GM13977 (cell line): Measurements from ENCODE around the gene ZNF793.

Experiments
- DNase-seq: peaks from one replicate; pipeline ENCODE4 v3.0.0; 2012; ENCODE audit warnings: low spot score
- in situ Hi-C: fragments of 300-500 bp; cut with MboI; formaldehyde crosslinking; loops from one replicate; pipeline ENCODE4 v1.12.0; 2022; ENCODE audit warnings: low sequenced_read_pairs, low pct_unique_long_range_greater_than_20kb, mixed read lengths, inconsistent platforms; ENCODE audit not compliant: unreplicated experiment
- TF ChIP-seq, protein P1 (sequence below): IDR thresholded peaks from 2 replicates; pipeline ENCODE4 v1.5.1; 2012; ENCODE audit warnings: mild to moderate bottlenecking, control low read depth; ENCODE audit not compliant: insufficient read depth; ENCODE audit errors: extremely low read depth, missing control alignments

ZNF793 gene

DNA sequence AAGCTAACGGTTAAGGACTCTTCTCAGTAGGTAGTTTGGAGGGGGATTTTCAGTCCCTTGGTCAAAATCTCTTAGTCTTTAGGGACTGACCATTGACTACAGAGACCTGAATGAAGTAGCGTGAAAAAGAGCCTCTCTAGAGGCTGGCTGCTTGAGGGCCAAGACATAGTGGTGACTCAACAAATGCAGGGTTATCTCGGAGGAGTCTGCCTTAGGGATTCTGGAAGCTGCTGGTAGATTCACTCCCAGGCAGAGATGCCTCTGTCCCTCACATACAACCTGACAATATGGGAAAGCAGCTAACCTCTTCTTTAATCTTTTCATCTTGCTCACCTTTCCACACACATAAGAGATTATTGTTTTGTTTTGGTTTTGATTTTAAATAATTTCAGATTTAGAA is 5.1 kb downstream of the ZNF793 start:
- TF ChIP-seq, protein P1, sequence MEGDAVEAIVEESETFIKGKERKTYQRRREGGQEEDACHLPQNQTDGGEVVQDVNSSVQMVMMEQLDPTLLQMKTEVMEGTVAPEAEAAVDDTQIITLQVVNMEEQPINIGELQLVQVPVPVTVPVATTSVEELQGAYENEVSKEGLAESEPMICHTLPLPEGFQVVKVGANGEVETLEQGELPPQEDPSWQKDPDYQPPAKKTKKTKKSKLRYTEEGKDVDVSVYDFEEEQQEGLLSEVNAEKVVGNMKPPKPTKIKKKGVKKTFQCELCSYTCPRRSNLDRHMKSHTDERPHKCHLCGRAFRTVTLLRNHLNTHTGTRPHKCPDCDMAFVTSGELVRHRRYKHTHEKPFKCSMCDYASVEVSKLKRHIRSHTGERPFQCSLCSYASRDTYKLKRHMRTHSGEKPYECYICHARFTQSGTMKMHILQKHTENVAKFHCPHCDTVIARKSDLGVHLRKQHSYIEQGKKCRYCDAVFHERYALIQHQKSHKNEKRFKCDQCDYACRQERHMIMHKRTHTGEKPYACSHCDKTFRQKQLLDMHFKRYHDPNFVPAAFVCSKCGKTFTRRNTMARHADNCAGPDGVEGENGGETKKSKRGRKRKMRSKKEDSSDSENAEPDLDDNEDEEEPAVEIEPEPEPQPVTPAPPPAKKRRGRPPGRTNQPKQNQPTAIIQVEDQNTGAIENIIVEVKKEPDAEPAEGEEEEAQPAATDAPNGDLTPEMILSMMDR: no peak
- in situ Hi-C loops: no loop called here
- no peak for DNase-seq

DNA sequence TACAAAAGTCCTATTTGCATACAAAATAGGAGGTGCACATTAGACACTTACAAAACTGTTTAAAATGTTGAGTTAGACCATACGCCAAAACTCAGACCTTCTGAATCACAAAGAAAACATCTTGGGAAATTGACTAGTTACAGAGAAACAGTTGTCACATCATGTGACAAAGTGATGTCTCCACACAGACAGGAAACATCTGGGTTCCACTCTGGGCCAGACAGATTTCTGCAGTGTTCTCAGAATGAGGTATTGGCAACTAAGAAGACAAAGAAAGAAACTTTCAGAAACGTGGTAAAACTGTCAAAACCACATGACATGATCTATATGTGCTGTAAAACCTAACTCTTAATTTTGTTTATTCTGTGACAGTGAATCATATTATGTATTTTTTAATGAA is 6.7 kb downstream of the ZNF793 start:
- in situ Hi-C loops: no loop called here
- TF ChIP-seq, protein P1: no peak
- no peak for DNase-seq

GRCh38 chr19:37519890-37520289 is 13.2 kb downstream of the ZNF793 start:
- TF ChIP-seq, protein P1: no peak
- in situ Hi-C loops: no loop called here
- no peak for DNase-seq

DNA sequence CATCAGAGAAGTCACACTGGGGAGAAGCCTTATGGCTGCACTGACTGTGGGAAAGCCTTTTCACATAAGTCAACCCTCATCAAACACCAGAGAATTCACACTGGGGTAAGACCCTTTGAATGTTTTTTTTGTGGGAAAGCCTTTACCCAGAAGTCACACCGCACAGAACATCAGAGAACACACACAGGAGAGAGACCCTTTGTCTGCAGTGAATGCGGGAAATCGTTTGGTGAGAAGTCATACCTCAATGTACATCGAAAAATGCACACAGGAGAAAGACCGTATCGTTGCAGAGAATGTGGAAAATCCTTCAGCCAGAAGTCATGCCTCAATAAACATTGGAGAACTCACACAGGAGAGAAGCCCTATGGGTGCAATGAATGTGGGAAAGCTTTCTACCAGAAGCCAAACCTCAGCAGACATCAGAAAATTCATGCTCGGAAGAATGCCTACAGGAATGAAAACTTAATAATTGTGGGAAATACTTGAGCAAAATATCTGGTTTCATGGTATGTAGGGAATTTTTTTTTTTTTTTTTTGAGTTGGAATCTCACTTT is 30.7 kb downstream of the ZNF793 start:
- in situ Hi-C loops: no loop called here
- TF ChIP-seq, protein P1: no peak
- DNase-seq: no peak

GRCh38 chr19:37551129-37551993 is 44.6 kb downstream of the ZNF793 start:
- peak; percentile 85 for DNase-seq
- in situ Hi-C loops: no loop called here
- TF ChIP-seq, protein P1: peak; percentile 38

DNA sequence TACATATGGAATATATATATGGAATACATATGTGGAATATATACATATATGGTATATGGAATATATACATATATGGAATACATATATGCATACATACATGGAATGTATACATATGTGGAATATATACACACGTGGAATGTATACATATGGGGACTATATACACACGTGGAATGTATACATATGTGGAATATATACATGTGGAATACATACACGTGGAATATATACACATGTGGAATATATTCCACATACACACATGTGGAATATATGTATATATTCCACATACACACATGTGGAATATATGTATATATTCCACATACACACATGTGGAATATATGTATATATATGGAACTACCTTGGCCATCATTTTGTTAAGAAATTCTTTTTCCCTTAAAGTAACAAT is 56.8 kb downstream of the ZNF793 start:
- DNase-seq: no peak
- in situ Hi-C loops: no loop called here
- TF ChIP-seq, protein P1: no peak
